ENCODE data around the gene SAMD4A.

The SAMD4A gene

GRCh38 chr14:54697001-54697400 is 130.1 kb downstream of the SAMD4A start:
- H3K4me3 ChIP-seq (replicated peaks in 1 of 2; ENCODE audit: low read depth in 2 of 2, low read length in 2 of 2): no peak overlapping the region
- no peak for DNase-seq (ENCODE audit: low read depth in 2 of 2)
- no peak for TF ChIP-seq CTCF (IDR thresholded peaks at IDR 0.05; ENCODE audit: low read depth, low read length)

- no peak for TF ChIP-seq CTCF (IDR thresholded peaks at IDR 0.05; ENCODE audit: low read depth, low read length)
- no peak overlapping the region for H3K4me3 ChIP-seq (replicated peaks in 1 of 2; ENCODE audit: low read depth in 2 of 2, low read length in 2 of 2)
- DNase-seq (ENCODE audit: low read depth in 2 of 2): no peak
Measured at GRCh38 chr14:54697803-54698202, 130.9 kb downstream of the SAMD4A start.

DNA sequence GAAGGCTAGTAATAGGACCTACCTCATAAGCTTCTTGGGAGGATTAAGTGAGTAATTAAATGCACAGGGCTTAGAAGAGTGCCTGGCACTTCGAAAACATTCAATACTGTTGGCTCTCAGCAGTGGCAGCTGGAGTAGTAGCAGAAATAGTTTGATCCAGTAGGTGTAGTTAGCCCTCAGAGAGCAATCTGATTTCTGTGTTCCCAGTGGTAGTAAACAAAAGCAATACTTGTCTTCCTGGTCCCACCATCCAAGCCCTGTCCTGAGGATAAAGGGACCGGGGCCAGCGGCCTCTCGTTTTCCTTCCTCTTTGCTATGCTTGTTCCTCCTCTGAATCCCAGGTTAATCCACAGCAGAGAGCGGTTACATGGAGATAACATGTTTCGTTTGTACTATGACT is 131.6 kb downstream of the SAMD4A start:
- no peak overlapping the region for H3K4me3 ChIP-seq (replicated peaks in 1 of 2; ENCODE audit: low read depth in 2 of 2, low read length in 2 of 2)
- TF ChIP-seq CTCF (IDR thresholded peaks at IDR 0.05; ENCODE audit: low read depth, low read length): no peak
- no peak for DNase-seq (ENCODE audit: low read depth in 2 of 2)

- peak in 1 of 2 donors; percentile 24 for DNase-seq (ENCODE audit: low read depth in 2 of 2)
- no peak overlapping the region for H3K4me3 ChIP-seq (replicated peaks in 1 of 2; ENCODE audit: low read depth in 2 of 2, low read length in 2 of 2)
- TF ChIP-seq CTCF (IDR thresholded peaks at IDR 0.05; ENCODE audit: low read depth, low read length): no peak
Measured at GRCh38 chr14:54698966-54699530, 132.1 kb downstream of the SAMD4A start.

- no peak for TF ChIP-seq CTCF (IDR thresholded peaks at IDR 0.05; ENCODE audit: low read depth, low read length)
- H3K4me3 ChIP-seq (replicated peaks in 1 of 2; ENCODE audit: low read depth in 2 of 2, low read length in 2 of 2): no peak overlapping the region
Measured at GRCh38 chr14:54699735-54700134, 132.8 kb downstream of the SAMD4A start.

GRCh38 chr14:54700717-54701116 is 133.8 kb downstream of the SAMD4A start:
- TF ChIP-seq CTCF (IDR thresholded peaks at IDR 0.05; ENCODE audit: low read depth, low read length): no peak
- H3K4me3 ChIP-seq (replicated peaks in 1 of 2; ENCODE audit: low read depth in 2 of 2, low read length in 2 of 2): no peak overlapping the region
- DNase-seq (ENCODE audit: low read depth in 2 of 2): no peak

More at GRCh38 chr14:54699735-54700134, 132.8 kb downstream of the SAMD4A start:
- no peak for DNase-seq (ENCODE audit: low read depth in 2 of 2)

DNA sequence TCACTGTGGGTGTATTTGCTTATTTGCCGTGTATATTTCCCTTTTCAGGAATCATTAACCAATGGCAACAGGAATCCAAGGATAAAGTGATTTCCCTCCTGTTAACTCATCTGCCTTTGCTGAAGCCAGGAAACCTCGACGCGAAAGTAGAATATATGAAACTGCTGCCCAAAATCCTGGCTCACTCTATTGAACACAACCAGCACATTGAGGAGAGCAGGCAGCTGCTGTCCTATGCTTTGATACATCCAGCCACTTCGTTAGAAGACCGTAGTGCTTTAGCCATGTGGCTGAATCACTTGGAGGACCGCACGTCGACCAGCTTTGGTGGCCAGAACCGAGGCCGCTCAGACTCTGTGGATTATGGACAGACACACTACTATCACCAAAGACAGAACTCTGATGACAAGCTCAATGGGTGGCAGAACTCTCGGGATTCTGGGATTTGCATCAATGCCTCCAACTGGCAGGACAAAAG is 135.1 kb downstream of the SAMD4A start:
- no peak for DNase-seq (ENCODE audit: low read depth in 2 of 2)
- H3K4me3 ChIP-seq (replicated peaks in 1 of 2; ENCODE audit: low read depth in 2 of 2, low read length in 2 of 2): no peak overlapping the region

More for the DNA sequence above, 135.1 kb downstream of the SAMD4A start:
- TF ChIP-seq CTCF (IDR thresholded peaks at IDR 0.05; ENCODE audit: low read depth, low read length): no peak
